IPS-20b (cell line): ENCODE results near the gene MYH3.

Experiments
- H3K27ac ChIP-seq: one replicate; pipeline ENCODE4 v1.5.1; 2013; ENCODE audit warnings: low read length
- H3K27me3 ChIP-seq: 2 replicates; pipeline ENCODE4 v1.6.1; 2013; ENCODE audit warnings: mild to moderate bottlenecking, low read length, inconsistent platforms; ENCODE audit not compliant: insufficient read depth
- H3K36me3 ChIP-seq: 2 replicates; pipeline ENCODE4 v1.6.1; 2013; ENCODE audit warnings: low read depth, mild to moderate bottlenecking, inconsistent platforms, low read length, moderate library complexity; ENCODE audit not compliant: insufficient read depth
- H3K4me1 ChIP-seq: 2 replicates; pipeline ENCODE4 v1.6.1; 2013; ENCODE audit warnings: mild to moderate bottlenecking, control low read depth, inconsistent platforms, low read length, moderate library complexity; ENCODE audit not compliant: insufficient read depth
- H3K4me3 ChIP-seq: 2 replicates; pipeline ENCODE4 v1.5.1; 2013; ENCODE audit warnings: mild to moderate bottlenecking, low read length, inconsistent platforms
- H3K9ac ChIP-seq: 2 replicates; pipeline ENCODE4 v1.6.1; 2013; ENCODE audit warnings: low read depth, mild to moderate bottlenecking, inconsistent platforms, low read length, moderate library complexity
- H3K9me3 ChIP-seq: 2 replicates; pipeline ENCODE4 v1.6.1; 2013; ENCODE audit warnings: mild to moderate bottlenecking, low read depth, low read length, inconsistent platforms; ENCODE audit not compliant: insufficient read depth

Gene MYH3

GRCh38 chr17:10608244-10608643 is 48.9 kb downstream of the MYH3 start:
- Histone ChIP-seq H3K27ac (no peak overlapping the region), H3K9ac (no peak overlapping the region), H3K36me3 (no peaks in the 10 kb centered on the region), H3K27me3 (no peaks in the 10 kb centered on the region), H3K4me3 (no peak overlapping the region), H3K4me1 (no peaks in the 10 kb centered on the region), H3K9me3 (no peaks in the 10 kb centered on the region)

- no peak overlapping the region for H3K9ac ChIP-seq
Observed at GRCh38 chr17:10606110-10606509, 51.0 kb downstream of the MYH3 start.

GRCh38 chr17:10605221-10605783 is 51.8 kb downstream of the MYH3 start:
- no peaks in the 10 kb centered on the region for H3K36me3 ChIP-seq
- H3K4me3 ChIP-seq = no peak overlapping the region
- no peaks in the 10 kb centered on the region for H3K9me3 ChIP-seq
- H3K27me3 ChIP-seq = no peaks in the 10 kb centered on the region
- peaks cover 2% of the 10 kb centered on the region; the same call in 1 of the 2 replicates for H3K4me1 ChIP-seq
- no peak overlapping the region for H3K27ac ChIP-seq
- H3K9ac ChIP-seq = no peak overlapping the region

More at GRCh38 chr17:10606110-10606509, 51.0 kb downstream of the MYH3 start:
- Histone ChIP-seq H3K27ac (no peak overlapping the region), H3K27me3 (no peaks in the 10 kb centered on the region), H3K9me3 (no peaks in the 10 kb centered on the region), H3K4me3 (no peak overlapping the region), H3K36me3 (no peaks in the 10 kb centered on the region), H3K4me1 (no peaks in the 10 kb centered on the region)

GRCh38 chr17:10604521-10604920 is 52.6 kb downstream of the MYH3 start:
- Histone ChIP-seq H3K9me3 (no peaks in the 10 kb centered on the region), H3K27me3 (no peaks in the 10 kb centered on the region), H3K4me1 (peaks cover 2% of the 10 kb centered on the region; the same call in 1 of the 2 replicates), H3K4me3 (no peak overlapping the region), H3K36me3 (no peaks in the 10 kb centered on the region), H3K27ac (no peak overlapping the region), H3K9ac (no peak overlapping the region)

- peaks cover 2% of the 10 kb centered on the region; the same call in 1 of the 2 replicates for H3K4me1 ChIP-seq
- H3K4me3 ChIP-seq = no peak overlapping the region
- no peak overlapping the region for H3K9ac ChIP-seq
- no peaks in the 10 kb centered on the region for H3K36me3 ChIP-seq
- no peak overlapping the region for H3K27ac ChIP-seq
- no peaks in the 10 kb centered on the region for H3K9me3 ChIP-seq
- no peaks in the 10 kb centered on the region for H3K27me3 ChIP-seq
Observed at GRCh38 chr17:10603931-10604330, 53.2 kb downstream of the MYH3 start.

- Histone ChIP-seq H3K27me3 (no peaks in the 10 kb centered on the region), H3K9me3 (no peaks in the 10 kb centered on the region), H3K36me3 (no peaks in the 10 kb centered on the region), H3K4me1 (peaks cover 2% of the 10 kb centered on the region; the same call in 1 of the 2 replicates), H3K27ac (no peak overlapping the region), H3K4me3 (no peak overlapping the region), H3K9ac (no peak overlapping the region)
Observed at GRCh38 chr17:10600571-10600970, 56.5 kb downstream of the MYH3 start.

- H3K4me1 ChIP-seq = peaks cover 2% of the 10 kb centered on the region; the same call in 1 of the 2 replicates
- H3K4me3 ChIP-seq = no peak overlapping the region
- H3K27me3 ChIP-seq = no peaks in the 10 kb centered on the region
- H3K9ac ChIP-seq = no peak overlapping the region
- no peaks in the 10 kb centered on the region for H3K9me3 ChIP-seq
- H3K36me3 ChIP-seq = no peaks in the 10 kb centered on the region
- H3K27ac ChIP-seq = no peak overlapping the region
Observed at GRCh38 chr17:10598621-10599020, 58.5 kb downstream of the MYH3 start.

GRCh38 chr17:10589553-10590145 is 67.5 kb downstream of the MYH3 start:
- no peak overlapping the region for H3K4me3 ChIP-seq
- no peaks in the 10 kb centered on the region for H3K27me3 ChIP-seq
- no peak overlapping the region for H3K9ac ChIP-seq
- no peaks in the 10 kb centered on the region for H3K9me3 ChIP-seq
- H3K27ac ChIP-seq = no peak overlapping the region
- H3K4me1 ChIP-seq = no peaks in the 10 kb centered on the region
- H3K36me3 ChIP-seq = no peaks in the 10 kb centered on the region

GRCh38 chr17:10585529-10585928 is 71.6 kb downstream of the MYH3 start:
- Histone ChIP-seq H3K9ac (no peak overlapping the region), H3K27ac (no peak overlapping the region), H3K4me3 (no peak overlapping the region), H3K9me3 (no peaks in the 10 kb centered on the region), H3K4me1 (no peaks in the 10 kb centered on the region), H3K36me3 (no peaks in the 10 kb centered on the region), H3K27me3 (no peaks in the 10 kb centered on the region)

GRCh38 chr17:10583834-10584233 is 73.3 kb downstream of the MYH3 start:
- H3K27me3 ChIP-seq = no peaks in the 10 kb centered on the region
- no peaks in the 10 kb centered on the region for H3K4me1 ChIP-seq
- H3K27ac ChIP-seq = no peak overlapping the region
- no peaks in the 10 kb centered on the region for H3K9me3 ChIP-seq
- H3K36me3 ChIP-seq = no peaks in the 10 kb centered on the region
- H3K9ac ChIP-seq = no peak overlapping the region
- no peak overlapping the region for H3K4me3 ChIP-seq

GRCh38 chr17:10579270-10579669 is 77.8 kb downstream of the MYH3 start:
- Histone ChIP-seq H3K4me1 (no peaks in the 10 kb centered on the region), H3K36me3 (no peaks in the 10 kb centered on the region), H3K9ac (no peak overlapping the region), H3K9me3 (no peaks in the 10 kb centered on the region), H3K4me3 (no peak overlapping the region), H3K27me3 (no peaks in the 10 kb centered on the region), H3K27ac (no peak overlapping the region)
